ENCODE results near the gene VGF.

- TF ChIP-seq CTCF (IDR thresholded peaks at IDR 0.05; ENCODE audit: low read depth, low read length) (no peak), EZH2phosphoT487 (IDR thresholded peaks at IDR 0.05; ENCODE audit: low read depth) (no peak)
Observed at GRCh38 chr7:101161692-101162471, 3.5 kb downstream of the VGF start.
